Breast epithelium (tissue), 3 donors: Measurements from ENCODE around the gene ZMYND11.

Experiments
- CTCF ChIP-seq, 3 donors: fragments of 450-650 bp; IDR thresholded peaks; one replicate each; pipeline ENCODE4 v1.5.1; 2016 to 2017; ENCODE audit warnings: antibody characterized with exemption in 3 of 3, mild to moderate bottlenecking in 3 of 3, moderate library complexity in 3 of 3
- POLR2A ChIP-seq: fragments of 450-650 bp; IDR thresholded peaks from one replicate; pipeline ENCODE4 v1.6.1; 2016; ENCODE audit warnings: antibody characterized with exemption, mild to moderate bottlenecking, moderate library complexity
- POLR2AphosphoS5 ChIP-seq, 3 donors: sonication (generic); formaldehyde crosslinking; IDR thresholded peaks; one replicate each; pipeline ENCODE4 v1.6.1; 2017; ENCODE audit warnings: antibody characterized with exemption in 3 of 3

GRCh38 chr10:92846-93245 lies 42.4 kb upstream of the ZMYND11 start:
- no peak for TF ChIP-seq CTCF (IDR thresholded peaks at IDR 0.05)
- TF ChIP-seq POLR2AphosphoS5 (IDR thresholded peaks at IDR 0.05), result no peak
- TF ChIP-seq POLR2A, result no peak
